ENCODE data around the gene ZNF516. TPM values are rescaled to one million over a fixed set of nuclear protein-coding genes. Genes with fewer than 3 reads are reported as not detected.

ZNF516 gene
- total RNA-seq, 2 experiments from 2014 or later, result 2.5 to 3.3 TPM

- DNase-seq (no peak), ATAC-seq (no peak)
- H3K4me1 Mint-ChIP-seq (ENCODE audit: low read depth), result peaks cover 3% of the 10 kb centered on the region
- ChIA-PET CTCF (interaction anchor here (0.7 to 3.5 kb wide), 22 partner anchors 9 to 403 kb away, joined by 3 to 42 read pairs (median 7); no protein-coding TSS in a partner anchor), POLR2A (interaction anchor here (0.9 kb wide), 1 partner anchor 244 kb away, joined by 3 read pairs; no protein-coding TSS in a partner anchor)
- no peak overlapping the region for H3K27ac Mint-ChIP-seq
- H3K9me3 Mint-ChIP-seq (ENCODE audit: insufficient read depth), result no peaks in the 10 kb centered on the region
- H3K36me3 Mint-ChIP-seq (ENCODE audit: low read depth), result no peaks in the 10 kb centered on the region
- H3K4me3 Mint-ChIP-seq, result no peak overlapping the region
- H3K27me3 Mint-ChIP-seq (ENCODE audit: low read depth), result peaks cover 5% of the 10 kb centered on the region
These were observed 95.2 kb downstream of the ZNF516 start for GRCh38 chr18:76399613-76400391.

- CTCF ChIA-PET, result interaction anchor here (0.7 to 3.5 kb wide), 29 partner anchors 9 to 403 kb away, joined by 3 to 42 read pairs (median 5); no protein-coding TSS in a partner anchor
- H3K27ac Mint-ChIP-seq, result no peak overlapping the region
- POLR2A ChIA-PET, result interaction anchor here (0.9 kb wide), 1 partner anchor 245 kb away, joined by 3 read pairs; no protein-coding TSS in a partner anchor
- DNase-seq (peak; percentile 81), ATAC-seq (peak; percentile 91)
- no peak overlapping the region for H3K4me3 Mint-ChIP-seq
- peaks cover 3% of the 10 kb centered on the region for H3K4me1 Mint-ChIP-seq (ENCODE audit: low read depth)
- no peaks in the 10 kb centered on the region for H3K9me3 Mint-ChIP-seq (ENCODE audit: insufficient read depth)
- peaks cover 5% of the 10 kb centered on the region for H3K27me3 Mint-ChIP-seq (ENCODE audit: low read depth)
- H3K36me3 Mint-ChIP-seq (ENCODE audit: low read depth), result no peaks in the 10 kb centered on the region
These were observed 96.0 kb downstream of the ZNF516 start for GRCh38 chr18:76398896-76399612.

- Mint-ChIP-seq H3K27ac (no peak overlapping the region), H3K27me3 (ENCODE audit: low read depth) (peaks cover 5% of the 10 kb centered on the region), H3K36me3 (ENCODE audit: low read depth) (no peaks in the 10 kb centered on the region), H3K4me3 (no peak overlapping the region), H3K4me1 (ENCODE audit: low read depth) (peaks cover 3% of the 10 kb centered on the region), H3K9me3 (ENCODE audit: insufficient read depth) (no peaks in the 10 kb centered on the region)
- ChIA-PET CTCF (interaction anchor here (0.7 to 3.5 kb wide), 25 partner anchors 10 to 404 kb away, joined by 3 to 42 read pairs (median 6); no protein-coding TSS in a partner anchor), POLR2A (no interaction called here)
- DNase-seq (no peak), ATAC-seq (no peak)
These were observed 96.7 kb downstream of the ZNF516 start for GRCh38 chr18:76398295-76398694.

GRCh38 chr18:76397631-76398030 is 97.4 kb downstream of the ZNF516 start:
- CTCF ChIA-PET, result interaction anchor here (1.5 to 3.5 kb wide), 9 partner anchors 33 to 324 kb away, joined by 4 to 42 read pairs (median 7); no protein-coding TSS in a partner anchor
- DNase-seq, result no peak
- Mint-ChIP-seq H3K36me3 (ENCODE audit: low read depth) (no peaks in the 10 kb centered on the region), H3K9me3 (ENCODE audit: insufficient read depth) (no peaks in the 10 kb centered on the region), H3K4me3 (no peak overlapping the region), H3K27me3 (ENCODE audit: low read depth) (peaks cover 5% of the 10 kb centered on the region), H3K27ac (no peak overlapping the region), H3K4me1 (ENCODE audit: low read depth) (peaks cover 3% of the 10 kb centered on the region)
- no peak for ATAC-seq
- POLR2A ChIA-PET, result no interaction called here

GRCh38 chr18:76396792-76397191 is 98.2 kb downstream of the ZNF516 start:
- no peak overlapping the region for H3K4me3 Mint-ChIP-seq
- H3K9me3 Mint-ChIP-seq (ENCODE audit: insufficient read depth), result no peaks in the 10 kb centered on the region
- ChIA-PET POLR2A (no interaction called here), CTCF (interaction anchor here (0.9 to 1.2 kb wide), 5 partner anchors 10 to 407 kb away, joined by 3 to 6 read pairs (median 3); no protein-coding TSS in a partner anchor)
- DNase-seq (no peak), ATAC-seq (no peak)
- peaks cover 3% of the 10 kb centered on the region for H3K4me1 Mint-ChIP-seq (ENCODE audit: low read depth)
- peaks cover 5% of the 10 kb centered on the region for H3K27me3 Mint-ChIP-seq (ENCODE audit: low read depth)
- no peaks in the 10 kb centered on the region for H3K36me3 Mint-ChIP-seq (ENCODE audit: low read depth)
- H3K27ac Mint-ChIP-seq, result no peak overlapping the region

GRCh38 chr18:76395609-76396008 is 99.4 kb downstream of the ZNF516 start:
- ATAC-seq, result no peak
- Mint-ChIP-seq H3K36me3 (ENCODE audit: low read depth) (no peaks in the 10 kb centered on the region), H3K27me3 (ENCODE audit: low read depth) (peaks cover 5% of the 10 kb centered on the region), H3K27ac (no peak overlapping the region), H3K9me3 (ENCODE audit: insufficient read depth) (no peaks in the 10 kb centered on the region), H3K4me1 (ENCODE audit: low read depth) (peaks cover 9% of the 10 kb centered on the region), H3K4me3 (no peak overlapping the region)
- ChIA-PET CTCF (interaction anchor here (1.2 kb wide), 1 partner anchor 9 kb away, joined by 3 read pairs; no protein-coding TSS in a partner anchor), POLR2A (no interaction called here)
- DNase-seq, result no peak

GRCh38 chr18:76394780-76395476 is 100.1 kb downstream of the ZNF516 start:
- CTCF ChIA-PET, result no interaction called here
- no peak overlapping the region for H3K27ac Mint-ChIP-seq

GRCh38 chr18:76392349-76392748 is 102.7 kb downstream of the ZNF516 start:
- POLR2A ChIA-PET, result no interaction called here
- ATAC-seq, result no peak
- Mint-ChIP-seq H3K27ac (peak overlapping the region; percentile 43), H3K9me3 (ENCODE audit: insufficient read depth) (no peaks in the 10 kb centered on the region), H3K4me1 (ENCODE audit: low read depth) (peaks cover 24% of the 10 kb centered on the region), H3K27me3 (ENCODE audit: low read depth) (peaks cover 21% of the 10 kb centered on the region), H3K36me3 (ENCODE audit: low read depth) (no peaks in the 10 kb centered on the region), H3K4me3 (no peak overlapping the region)
- CTCF ChIA-PET, result no interaction called here
- no peak for DNase-seq

More at GRCh38 chr18:76394780-76395476, 100.1 kb downstream of the ZNF516 start:
- Mint-ChIP-seq H3K9me3 (ENCODE audit: insufficient read depth) (no peaks in the 10 kb centered on the region), H3K4me3 (no peak overlapping the region), H3K4me1 (ENCODE audit: low read depth) (peaks cover 11% of the 10 kb centered on the region), H3K36me3 (ENCODE audit: low read depth) (no peaks in the 10 kb centered on the region), H3K27me3 (ENCODE audit: low read depth) (peaks cover 5% of the 10 kb centered on the region)
- no peak for ATAC-seq
- no peak for DNase-seq
- POLR2A ChIA-PET, result no interaction called here

- ChIA-PET POLR2A (no interaction called here), CTCF (no interaction called here)
- no peak overlapping the region for H3K27ac Mint-ChIP-seq
- ATAC-seq, result no peak
- H3K36me3 Mint-ChIP-seq (ENCODE audit: low read depth), result peaks cover 3% of the 10 kb centered on the region
- no peak for DNase-seq
- no peaks in the 10 kb centered on the region for H3K9me3 Mint-ChIP-seq (ENCODE audit: insufficient read depth)
- H3K4me1 Mint-ChIP-seq (ENCODE audit: low read depth), result peaks cover 29% of the 10 kb centered on the region
- peaks cover 21% of the 10 kb centered on the region for H3K27me3 Mint-ChIP-seq (ENCODE audit: low read depth)
- H3K4me3 Mint-ChIP-seq, result no peak overlapping the region
These were observed 103.3 kb downstream of the ZNF516 start for GRCh38 chr18:76391746-76392145.

GRCh38 chr18:76391038-76391437 is 104.0 kb downstream of the ZNF516 start:
- Mint-ChIP-seq H3K4me1 (ENCODE audit: low read depth) (peaks cover 33% of the 10 kb centered on the region), H3K27me3 (ENCODE audit: low read depth) (peaks cover 19% of the 10 kb centered on the region), H3K27ac (no peak overlapping the region), H3K9me3 (ENCODE audit: insufficient read depth) (no peaks in the 10 kb centered on the region), H3K4me3 (no peak overlapping the region), H3K36me3 (ENCODE audit: low read depth) (peaks cover 3% of the 10 kb centered on the region)
- POLR2A ChIA-PET, result no interaction called here
- no peak for ATAC-seq
- CTCF ChIA-PET, result interaction anchor here (2.3 kb wide), 1 partner anchor 8 kb away, joined by 8 read pairs; no protein-coding TSS in a partner anchor
- DNase-seq, result no peak

GRCh38 chr18:76390452-76391035 is 104.5 kb downstream of the ZNF516 start:
- DNase-seq, result no peak
- Mint-ChIP-seq H3K36me3 (ENCODE audit: low read depth) (peaks cover 3% of the 10 kb centered on the region), H3K27ac (no peak overlapping the region), H3K27me3 (ENCODE audit: low read depth) (peaks cover 19% of the 10 kb centered on the region), H3K4me1 (ENCODE audit: low read depth) (peaks cover 37% of the 10 kb centered on the region), H3K4me3 (no peak overlapping the region), H3K9me3 (ENCODE audit: insufficient read depth) (no peaks in the 10 kb centered on the region)
- CTCF ChIA-PET, result interaction anchor here (2.3 kb wide), 1 partner anchor 9 kb away, joined by 8 read pairs; no protein-coding TSS in a partner anchor
- no peak for ATAC-seq
- POLR2A ChIA-PET, result no interaction called here
